B cell (primary cell): Measurements from ENCODE around the gene RPS15A.

Experiments
- EZH2 ChIP-seq: IDR thresholded peaks from 2 replicates; pipeline ENCODE4 v1.6.1; 2012; ENCODE audit warnings: borderline replicate concordance, low read depth, mild to moderate bottlenecking, moderate library complexity, low read length; ENCODE audit not compliant: insufficient read depth, poor library complexity, severe bottlenecking
- TF ChIP-seq, protein P1 (sequence below): fragments of 200-600 bp; IDR thresholded peaks from one replicate; pipeline ENCODE4 v1.8.0; 2022; ENCODE audit warnings: antibody characterized with exemption, mild to moderate bottlenecking

DNA sequence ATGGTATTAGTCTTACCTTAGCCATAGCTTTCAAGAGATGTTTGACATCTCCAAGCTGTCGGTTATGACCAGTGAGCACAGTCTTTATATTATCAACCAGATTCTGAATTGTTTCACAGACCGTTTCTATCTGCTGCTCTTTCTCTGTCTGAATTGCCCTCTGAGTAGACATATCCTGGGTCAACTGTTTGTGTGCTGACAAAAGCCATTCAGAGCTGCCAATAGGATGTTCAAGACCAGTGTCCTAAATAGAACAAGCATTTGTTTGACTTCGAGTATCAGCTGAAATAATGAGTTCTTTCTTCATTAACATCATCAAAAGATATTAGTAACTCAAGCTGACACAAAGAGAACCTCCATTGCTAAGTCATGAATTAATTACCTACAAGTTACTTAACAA is 26.2 kb upstream of the RPS15A start:
- TF ChIP-seq, protein P1, sequence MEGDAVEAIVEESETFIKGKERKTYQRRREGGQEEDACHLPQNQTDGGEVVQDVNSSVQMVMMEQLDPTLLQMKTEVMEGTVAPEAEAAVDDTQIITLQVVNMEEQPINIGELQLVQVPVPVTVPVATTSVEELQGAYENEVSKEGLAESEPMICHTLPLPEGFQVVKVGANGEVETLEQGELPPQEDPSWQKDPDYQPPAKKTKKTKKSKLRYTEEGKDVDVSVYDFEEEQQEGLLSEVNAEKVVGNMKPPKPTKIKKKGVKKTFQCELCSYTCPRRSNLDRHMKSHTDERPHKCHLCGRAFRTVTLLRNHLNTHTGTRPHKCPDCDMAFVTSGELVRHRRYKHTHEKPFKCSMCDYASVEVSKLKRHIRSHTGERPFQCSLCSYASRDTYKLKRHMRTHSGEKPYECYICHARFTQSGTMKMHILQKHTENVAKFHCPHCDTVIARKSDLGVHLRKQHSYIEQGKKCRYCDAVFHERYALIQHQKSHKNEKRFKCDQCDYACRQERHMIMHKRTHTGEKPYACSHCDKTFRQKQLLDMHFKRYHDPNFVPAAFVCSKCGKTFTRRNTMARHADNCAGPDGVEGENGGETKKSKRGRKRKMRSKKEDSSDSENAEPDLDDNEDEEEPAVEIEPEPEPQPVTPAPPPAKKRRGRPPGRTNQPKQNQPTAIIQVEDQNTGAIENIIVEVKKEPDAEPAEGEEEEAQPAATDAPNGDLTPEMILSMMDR, result no peak
- no peak for TF ChIP-seq EZH2
